ENCODE data around the gene STOML3. TPM values are rescaled to one million over a fixed set of nuclear protein-coding genes. Genes with fewer than 3 reads are reported as not detected.

The STOML3 gene
- total RNA-seq, 1 donor from 2014 or later: not detected

- no peak for DNase-seq (ENCODE audit: low read depth)
These were observed 2.8 kb upstream of the STOML3 start for GRCh38 chr13:38993381-38993780.

GRCh38 chr13:38981096-38981495 is 9.5 kb downstream of the STOML3 start:
- DNase-seq (ENCODE audit: low read depth): no peak

- no peak for DNase-seq (ENCODE audit: low read depth)
These were observed 9.9 kb downstream of the STOML3 start for GRCh38 chr13:38980750-38981078.

GRCh38 chr13:38979891-38980749 is 10.5 kb downstream of the STOML3 start:
- DNase-seq (ENCODE audit: low read depth): peak; percentile 80

GRCh38 chr13:38970380-38971051 is 20.1 kb downstream of the STOML3 start:
- DNase-seq (ENCODE audit: low read depth): no peak

GRCh38 chr13:38969187-38969586 is 21.4 kb downstream of the STOML3 start:
- no peak for DNase-seq (ENCODE audit: low read depth)

- DNase-seq (ENCODE audit: low read depth): no peak
These were observed 23.2 kb downstream of the STOML3 start for GRCh38 chr13:38967446-38967845.

- DNase-seq (ENCODE audit: low read depth): no peak
These were observed 25.4 kb downstream of the STOML3 start for GRCh38 chr13:38965281-38965680.

GRCh38 chr13:38960175-38960574 is 30.5 kb downstream of the STOML3 start:
- no peak for DNase-seq (ENCODE audit: low read depth)

DNA sequence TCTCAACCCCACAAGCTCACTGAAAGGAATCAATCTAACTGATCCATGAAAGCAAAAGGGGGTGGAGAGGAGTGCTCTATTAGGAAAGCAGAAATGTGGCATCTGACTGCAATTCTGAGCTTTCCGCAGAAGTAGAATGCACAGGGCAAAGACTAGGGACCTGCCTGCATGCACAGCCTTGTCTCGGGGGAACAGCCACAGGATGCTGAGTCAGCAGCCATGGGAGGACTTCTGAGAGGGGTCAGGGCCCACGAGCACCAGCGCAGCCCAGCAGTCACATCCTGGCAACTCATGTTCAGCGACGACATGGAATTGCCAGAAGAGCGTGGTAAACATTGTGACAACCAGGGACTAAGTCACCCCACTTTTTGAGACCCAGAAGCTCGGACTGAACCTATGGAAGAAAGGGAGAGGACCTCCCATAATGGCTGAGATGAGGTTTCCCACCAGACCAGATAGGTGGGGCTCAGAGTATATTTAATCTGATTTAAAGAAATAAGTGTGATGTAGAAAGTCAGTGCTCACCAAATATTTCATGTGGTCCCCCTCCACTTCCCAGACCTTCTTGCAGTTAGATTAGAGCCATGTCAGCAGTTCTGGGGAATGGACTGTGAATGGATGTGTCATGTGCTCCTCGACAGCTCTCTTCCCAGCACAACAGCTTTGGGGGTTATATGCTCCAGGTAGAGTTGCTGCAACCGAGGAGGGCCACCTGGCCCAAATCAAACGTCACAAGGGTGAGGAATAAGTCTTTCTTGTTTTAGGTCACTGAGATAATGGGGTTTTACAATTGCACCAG is 32.6 kb downstream of the STOML3 start:
- no peak for DNase-seq (ENCODE audit: low read depth)

GRCh38 chr13:38954844-38955243 is 35.8 kb downstream of the STOML3 start:
- no peak for DNase-seq (ENCODE audit: low read depth)

- no peak for DNase-seq (ENCODE audit: low read depth)
These were observed 36.3 kb downstream of the STOML3 start for GRCh38 chr13:38954291-38954690.

GRCh38 chr13:38952827-38953226 is 37.8 kb downstream of the STOML3 start:
- DNase-seq (ENCODE audit: low read depth): no peak

GRCh38 chr13:38951525-38952313 is 38.9 kb downstream of the STOML3 start:
- DNase-seq (ENCODE audit: low read depth): no peak

GRCh38 chr13:38950987-38951386 is 39.6 kb downstream of the STOML3 start:
- DNase-seq (ENCODE audit: low read depth): no peak

DNA sequence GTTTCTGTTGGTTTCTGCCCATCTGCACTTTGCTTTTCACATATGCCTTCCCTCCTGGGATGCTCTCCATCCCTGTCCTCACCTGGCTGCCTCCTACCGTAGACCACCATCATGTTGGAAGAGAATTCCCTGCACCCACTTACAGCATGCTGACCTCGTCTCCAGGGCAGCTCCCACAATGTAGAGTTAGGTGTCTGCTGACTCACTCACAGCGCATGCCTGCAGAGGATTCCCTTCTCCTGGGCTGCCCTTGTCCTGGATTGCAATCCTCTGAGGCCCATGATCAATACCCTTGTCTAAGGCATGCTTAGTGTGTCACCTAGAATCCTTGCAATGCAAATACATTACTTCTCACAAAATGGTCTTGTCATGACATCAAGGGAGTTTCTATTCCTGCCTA is 43.6 kb downstream of the STOML3 start:
- DNase-seq (ENCODE audit: low read depth): no peak

- no peak for DNase-seq (ENCODE audit: low read depth)
These were observed 46.4 kb downstream of the STOML3 start for GRCh38 chr13:38944219-38944618.

- DNase-seq (ENCODE audit: low read depth): no peak
These were observed 47.4 kb downstream of the STOML3 start for GRCh38 chr13:38943231-38943630.

DNA sequence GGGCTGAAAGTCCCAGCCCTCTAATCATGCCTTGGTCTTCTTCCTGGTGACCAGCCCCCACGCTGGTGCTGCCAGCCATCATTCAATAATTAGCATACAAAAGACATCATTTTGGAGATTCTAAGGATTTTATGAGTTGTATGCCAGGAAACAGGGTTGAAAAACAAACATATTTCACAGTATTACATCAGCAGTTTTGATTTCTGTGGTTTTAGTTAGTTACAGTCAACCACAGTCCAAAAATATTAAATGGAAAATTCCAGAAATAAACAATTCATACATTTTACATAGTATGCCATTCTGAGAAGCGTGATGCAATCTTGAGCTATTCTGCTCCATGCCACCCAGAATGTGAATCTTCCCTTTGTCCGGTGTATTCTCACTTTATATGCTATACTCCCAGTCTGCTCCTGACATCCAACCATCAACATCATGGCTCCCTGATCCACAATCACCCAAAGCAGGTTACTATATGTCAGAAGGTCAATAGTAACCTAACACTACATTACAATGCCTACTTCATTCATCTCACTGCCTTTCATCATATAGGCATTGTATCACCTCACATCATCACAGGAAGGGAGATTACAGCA is 49.2 kb downstream of the STOML3 start:
- no peak for DNase-seq (ENCODE audit: low read depth)

DNA sequence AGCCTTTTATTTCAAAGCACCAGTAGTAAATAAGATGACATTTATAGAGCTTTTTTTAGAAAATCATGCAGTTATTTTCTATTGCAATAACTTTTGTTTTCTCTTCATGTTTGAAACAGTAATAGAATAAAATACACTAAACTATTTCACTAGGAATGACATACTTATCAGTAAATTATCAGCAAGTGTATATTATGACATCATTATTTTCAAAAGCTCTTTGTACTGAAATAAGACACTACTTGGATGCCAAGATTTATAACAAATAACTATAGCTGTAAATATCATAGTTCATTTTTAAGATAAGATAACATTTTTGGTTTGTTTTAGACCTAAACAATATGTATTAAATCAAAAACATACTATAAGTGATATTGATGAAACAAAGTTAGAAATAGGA is 56.8 kb downstream of the STOML3 start:
- no peak for DNase-seq (ENCODE audit: low read depth)

GRCh38 chr13:38922170-38922569 is 68.5 kb downstream of the STOML3 start:
- DNase-seq (ENCODE audit: low read depth): no peak
